Omental fat pad (tissue), 4 donors: Measurements from ENCODE around the gene RUNX1. TPM values are rescaled to one million over a fixed set of nuclear protein-coding genes. Genes with fewer than 3 reads are reported as not detected.
A peak's percentile ranks its signal among the peaks of the same experiment; 100 is the strongest.

ENCODE experiments used
- ATAC-seq: fragments of 150-250 bp; one replicate; pipeline ENCODE4 v1.9.1; 2016; ENCODE audit warnings: mild to moderate bottlenecking, moderate library complexity; ENCODE audit not compliant: low FRiP score
- DNase-seq: peaks from one replicate; pipeline ENCODE4 v3.0.0-alpha.2; 2019; ENCODE audit warnings: low spot score
- total RNA-seq, 4 donors: library from RNA; depleted of rRNA; stranded (reverse); fragments of >200 nt; gene quantifications; one replicate each; pipeline ENCODE4 v1.1.0, GENCODE V29; 2016
- TF ChIP-seq, protein P1 (sequence below), 3 donors: fragments of 450-650 bp; IDR thresholded peaks; one replicate each; pipeline ENCODE4 v1.5.1; 2016 to 2017; ENCODE audit warnings: antibody characterized with exemption in 3 of 3, mild to moderate bottlenecking in 3 of 3, moderate library complexity in 2 of 3

Gene RUNX1
- total RNA-seq, 4 donors from 2014 or later, result 21.1 to 75.9 (median 30.2) TPM

DNA sequence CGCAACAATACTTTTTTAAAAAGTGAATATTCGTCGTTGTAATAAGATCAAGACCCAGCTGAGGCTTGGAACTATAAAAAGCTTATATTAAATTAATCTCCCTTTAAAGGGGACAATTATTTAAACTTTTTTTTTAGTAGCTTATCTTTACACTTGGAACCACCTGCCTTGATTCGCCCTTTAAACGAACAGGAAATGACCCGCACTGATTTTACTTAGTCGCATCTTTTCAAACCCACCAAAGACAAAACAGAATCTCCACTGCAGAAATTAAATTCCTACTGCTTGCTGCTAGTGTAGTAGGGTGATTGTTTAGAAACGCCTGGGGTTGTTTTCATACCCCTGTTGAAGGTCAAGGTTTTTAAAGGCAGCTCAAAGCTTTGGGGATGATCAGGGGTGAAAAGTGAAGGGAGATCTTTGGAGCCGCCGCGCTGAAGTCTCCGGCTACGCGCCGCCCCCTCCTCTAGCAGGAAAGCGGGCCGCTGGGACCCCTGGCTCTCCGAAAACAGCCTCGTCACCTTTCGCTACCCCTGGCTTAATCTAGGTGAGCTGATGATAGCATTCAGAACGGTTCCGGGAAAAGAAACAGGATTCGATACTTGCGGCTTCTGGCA, 163.4 kb downstream of the RUNX1 start:
- DNase-seq (no peak), ATAC-seq (no peak)
- TF ChIP-seq, protein P1, sequence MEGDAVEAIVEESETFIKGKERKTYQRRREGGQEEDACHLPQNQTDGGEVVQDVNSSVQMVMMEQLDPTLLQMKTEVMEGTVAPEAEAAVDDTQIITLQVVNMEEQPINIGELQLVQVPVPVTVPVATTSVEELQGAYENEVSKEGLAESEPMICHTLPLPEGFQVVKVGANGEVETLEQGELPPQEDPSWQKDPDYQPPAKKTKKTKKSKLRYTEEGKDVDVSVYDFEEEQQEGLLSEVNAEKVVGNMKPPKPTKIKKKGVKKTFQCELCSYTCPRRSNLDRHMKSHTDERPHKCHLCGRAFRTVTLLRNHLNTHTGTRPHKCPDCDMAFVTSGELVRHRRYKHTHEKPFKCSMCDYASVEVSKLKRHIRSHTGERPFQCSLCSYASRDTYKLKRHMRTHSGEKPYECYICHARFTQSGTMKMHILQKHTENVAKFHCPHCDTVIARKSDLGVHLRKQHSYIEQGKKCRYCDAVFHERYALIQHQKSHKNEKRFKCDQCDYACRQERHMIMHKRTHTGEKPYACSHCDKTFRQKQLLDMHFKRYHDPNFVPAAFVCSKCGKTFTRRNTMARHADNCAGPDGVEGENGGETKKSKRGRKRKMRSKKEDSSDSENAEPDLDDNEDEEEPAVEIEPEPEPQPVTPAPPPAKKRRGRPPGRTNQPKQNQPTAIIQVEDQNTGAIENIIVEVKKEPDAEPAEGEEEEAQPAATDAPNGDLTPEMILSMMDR (IDR thresholded peaks at IDR 0.05), result no peak

DNA sequence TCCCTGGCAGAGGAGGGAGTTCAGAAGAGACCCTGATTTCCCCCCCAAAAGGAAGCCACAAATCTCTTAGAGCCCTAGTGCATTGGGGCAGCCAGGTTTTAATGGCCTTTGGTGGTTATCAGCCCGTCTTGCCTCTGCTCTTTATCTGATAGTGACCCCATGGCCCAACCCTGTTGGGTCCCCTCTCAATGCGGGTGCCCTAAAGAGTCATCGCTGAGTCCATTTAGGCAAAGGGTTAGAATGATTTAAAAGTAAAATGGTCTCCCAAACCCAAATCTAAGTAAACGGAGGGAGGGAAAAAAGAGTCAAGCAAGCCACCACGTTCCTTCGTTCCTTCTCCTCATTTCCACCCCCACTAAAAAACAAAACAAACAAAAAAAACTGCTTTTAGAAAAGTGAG, 164.0 kb downstream of the RUNX1 start:
- no peak for ATAC-seq
- DNase-seq, result no peak
- TF ChIP-seq, protein P1 (IDR thresholded peaks at IDR 0.05), result no peak

DNA sequence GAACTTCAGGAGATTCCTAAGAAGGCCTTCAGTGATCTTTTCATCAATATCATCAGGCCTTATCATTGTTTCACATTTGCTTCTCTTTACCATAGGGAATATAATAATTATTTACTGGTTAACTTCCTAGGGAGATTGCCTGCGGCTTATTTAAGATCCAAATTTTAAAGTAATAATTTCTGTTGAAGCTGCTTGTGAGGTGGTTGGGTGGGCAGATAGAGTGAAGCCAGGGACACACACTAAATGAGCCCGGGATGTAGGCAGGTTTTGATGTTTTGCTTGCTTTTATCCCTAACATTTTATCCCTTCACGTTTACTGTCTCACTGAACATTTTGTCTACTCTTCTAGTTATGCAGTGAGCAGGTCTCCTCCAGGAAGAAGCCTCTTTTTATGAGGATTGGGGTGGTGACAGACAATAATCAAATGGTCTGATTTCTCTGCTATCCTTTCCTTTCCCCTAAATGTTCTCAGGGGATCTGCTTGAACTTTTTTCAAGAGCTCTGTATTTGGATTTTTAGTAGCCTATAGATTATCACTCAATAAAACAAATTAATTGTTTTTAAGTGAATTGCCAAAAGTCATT, 164.7 kb downstream of the RUNX1 start:
- ATAC-seq (no peak), DNase-seq (no peak)
- TF ChIP-seq, protein P1 (IDR thresholded peaks at IDR 0.05), result no peak

DNA sequence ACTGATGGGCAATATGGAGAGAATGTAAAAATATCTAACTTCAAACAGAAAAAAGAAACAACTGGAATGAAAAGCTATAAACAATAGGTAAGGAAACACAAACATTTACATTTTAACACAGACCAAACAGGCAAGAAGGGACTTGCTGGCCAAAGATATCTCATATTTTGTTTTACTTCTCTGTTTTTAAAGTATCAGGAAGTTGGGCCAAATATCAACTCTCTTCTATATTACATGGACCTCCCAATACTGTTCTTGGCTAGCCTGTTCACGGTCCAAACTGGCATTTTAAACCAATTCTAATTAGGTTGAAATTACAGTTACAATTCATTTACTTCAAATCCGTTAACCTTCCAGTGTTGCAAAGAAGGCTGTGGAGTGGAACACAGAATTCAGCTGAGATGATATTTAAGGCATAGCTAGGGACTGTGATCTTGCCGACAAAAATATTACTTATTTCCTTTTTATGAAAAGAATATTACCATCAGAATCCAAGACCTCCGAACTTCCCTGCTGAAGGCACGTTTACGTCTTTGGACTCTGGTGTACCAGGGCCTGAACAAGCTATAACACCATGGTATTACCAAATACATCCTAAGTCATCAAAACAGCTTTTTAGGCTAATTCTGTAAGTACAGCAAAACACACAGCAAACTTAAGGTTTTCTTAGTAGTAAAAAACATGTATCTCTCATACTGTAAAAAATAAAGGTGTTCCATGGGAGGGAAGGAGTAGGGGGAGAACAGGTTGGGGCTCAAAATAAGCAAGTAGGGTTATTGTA, 165.4 kb downstream of the RUNX1 start:
- ATAC-seq (no peak), DNase-seq (no peak)
- TF ChIP-seq, protein P1 (IDR thresholded peaks at IDR 0.05), result no peak

DNA sequence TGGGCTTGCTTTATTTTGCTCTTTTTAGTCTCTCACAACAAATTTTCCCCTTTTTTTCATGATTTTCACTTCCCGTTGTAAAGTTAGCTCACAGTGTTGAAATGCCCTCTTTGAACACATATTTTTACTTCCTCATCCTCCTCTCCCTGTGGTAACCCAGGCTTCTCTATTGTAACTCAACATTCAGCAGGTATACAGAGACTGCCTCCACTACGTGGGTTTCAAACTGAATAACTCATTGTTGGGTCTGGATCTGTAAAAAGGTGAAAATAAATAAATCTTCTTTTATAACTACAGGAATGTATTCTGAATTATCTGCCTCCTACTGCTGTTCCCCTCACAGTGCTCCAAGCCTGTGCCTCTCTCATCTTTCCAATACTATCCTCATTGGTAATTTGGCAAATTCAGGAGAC, 166.4 kb downstream of the RUNX1 start:
- DNase-seq (no peak), ATAC-seq (no peak)
- TF ChIP-seq, protein P1 (IDR thresholded peaks at IDR 0.05), result no peak

DNA sequence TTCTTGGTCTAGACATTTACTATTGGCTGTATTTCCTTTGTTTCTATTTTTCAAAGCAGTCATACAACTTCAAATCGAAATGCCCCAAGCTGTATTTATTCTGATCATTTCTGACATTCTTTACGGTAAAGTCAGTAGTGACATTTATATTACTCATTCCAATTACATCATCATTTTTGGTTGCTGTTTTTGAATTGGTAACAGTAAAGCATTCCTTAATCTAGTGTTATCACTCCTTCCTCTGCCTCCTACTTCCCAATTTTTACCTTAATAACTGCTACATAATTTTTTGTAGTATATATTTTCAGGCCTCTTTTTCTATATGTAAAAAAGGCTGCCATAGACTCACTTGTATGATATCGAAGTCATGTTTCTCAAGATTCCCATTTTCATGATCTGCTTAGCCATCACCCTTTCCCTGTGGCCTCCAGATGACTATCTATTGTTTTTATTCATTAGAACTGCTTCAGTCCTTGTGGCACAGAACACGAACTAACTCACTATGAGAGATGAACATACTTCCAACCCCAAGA, 167.2 kb downstream of the RUNX1 start:
- ATAC-seq, result peak; percentile 53
- no peak for DNase-seq
- TF ChIP-seq, protein P1 (IDR thresholded peaks at IDR 0.05), result no peak
